Measurements from ENCODE around the gene SF3A1. TPM values are rescaled to one million over a fixed set of nuclear protein-coding genes. Genes with fewer than 3 reads are reported as not detected.

Gene SF3A1
- total RNA-seq, 2 experiments from 2014 or later: 220 to 233 TPM

GRCh38 chr22:30297991-30298701 lies 58.5 kb downstream of the SF3A1 start:
- no peak for ATAC-seq (ENCODE audit: low read depth)
- Mint-ChIP-seq H3K4me3 (peak overlapping the region; percentile 28), H3K36me3 (peaks cover 40% of the 10 kb centered on the region), H3K4me1 (peaks cover 57% of the 10 kb centered on the region), H3K9me3 (no peaks in the 10 kb centered on the region), H3K27ac (peak overlapping the region; percentile 89), H3K27me3 (no peaks in the 10 kb centered on the region)
- POLR2A ChIA-PET: interaction anchor here (1.5 to 4.2 kb wide), 3 partner anchors 9 to 58 kb away, joined by 4 to 19 read pairs (median 15); partner anchors contain the start of genes CASTOR1, CCDC157, SF3A1 and TBC1D10A
- no peak for DNase-seq

GRCh38 chr22:30297276-30297990 lies 59.3 kb downstream of the SF3A1 start:
- DNase-seq: no peak
- peaks cover 37% of the 10 kb centered on the region for H3K36me3 Mint-ChIP-seq
- peak overlapping the region; percentile 89 for H3K27ac Mint-ChIP-seq
- H3K9me3 Mint-ChIP-seq: no peaks in the 10 kb centered on the region
- ATAC-seq (ENCODE audit: low read depth): no peak
- POLR2A ChIA-PET: interaction anchor here (1.5 to 4.2 kb wide), 3 partner anchors 8 to 59 kb away, joined by 4 to 19 read pairs (median 15); partner anchors contain the start of genes CASTOR1, CCDC157, SF3A1 and TBC1D10A
- peak overlapping the region; percentile 36 for H3K4me3 Mint-ChIP-seq
- H3K4me1 Mint-ChIP-seq: peaks cover 50% of the 10 kb centered on the region
- H3K27me3 Mint-ChIP-seq: no peaks in the 10 kb centered on the region

- ATAC-seq (ENCODE audit: low read depth) (peak; percentile 23), DNase-seq (no peak)
- Mint-ChIP-seq H3K36me3 (peaks cover 39% of the 10 kb centered on the region), H3K4me1 (peaks cover 45% of the 10 kb centered on the region), H3K9me3 (no peaks in the 10 kb centered on the region), H3K4me3 (peak overlapping the region; percentile 36), H3K27ac (peak overlapping the region; percentile 89), H3K27me3 (no peaks in the 10 kb centered on the region)
- POLR2A ChIA-PET: interaction anchor here (0.6 to 4.2 kb wide), 7 partner anchors 8 to 884 kb away, joined by 3 to 19 read pairs (median 4); partner anchors contain the start of genes CASTOR1, CCDC157, SF3A1 and TBC1D10A
These were observed 59.9 kb downstream of the SF3A1 start for GRCh38 chr22:30296833-30297232.

- H3K27ac Mint-ChIP-seq: peak overlapping the region; percentile 89
- ATAC-seq (ENCODE audit: low read depth) (peak; percentile 62), DNase-seq (no peak)
- peaks cover 37% of the 10 kb centered on the region for H3K36me3 Mint-ChIP-seq
- H3K27me3 Mint-ChIP-seq: no peaks in the 10 kb centered on the region
- peak overlapping the region; percentile 36 for H3K4me3 Mint-ChIP-seq
- H3K4me1 Mint-ChIP-seq: peaks cover 43% of the 10 kb centered on the region
- POLR2A ChIA-PET: interaction anchor here (0.6 to 4.2 kb wide), 7 partner anchors 7 to 883 kb away, joined by 3 to 19 read pairs (median 4); partner anchors contain the start of genes CASTOR1, MTMR3 and TBC1D10A
- no peaks in the 10 kb centered on the region for H3K9me3 Mint-ChIP-seq
These were observed 60.4 kb downstream of the SF3A1 start for GRCh38 chr22:30296324-30296723.

- DNase-seq (no peak), ATAC-seq (ENCODE audit: low read depth) (no peak)
- Mint-ChIP-seq H3K36me3 (peaks cover 29% of the 10 kb centered on the region), H3K9me3 (no peaks in the 10 kb centered on the region), H3K27ac (no peak overlapping the region), H3K27me3 (no peaks in the 10 kb centered on the region), H3K4me3 (no peak overlapping the region), H3K4me1 (peaks cover 39% of the 10 kb centered on the region)
- POLR2A ChIA-PET: interaction anchor here (1.2 to 4.2 kb wide), 4 partner anchors 10 to 61 kb away, joined by 4 to 19 read pairs (median 9); partner anchors contain the start of genes CCDC157, SF3A1 and TBC1D10A
These were observed 61.1 kb downstream of the SF3A1 start for GRCh38 chr22:30295576-30295975.

- no peak for DNase-seq
- Mint-ChIP-seq H3K27me3 (no peaks in the 10 kb centered on the region), H3K36me3 (peaks cover 26% of the 10 kb centered on the region), H3K27ac (no peak overlapping the region), H3K9me3 (no peaks in the 10 kb centered on the region), H3K4me1 (peaks cover 46% of the 10 kb centered on the region), H3K4me3 (no peak overlapping the region)
- POLR2A ChIA-PET: interaction anchor here (1.2 to 7.7 kb wide), 4 partner anchors 10 to 62 kb away, joined by 3 to 110 read pairs (median 9); partner anchors contain the start of genes CCDC157, SF3A1 and TBC1D10A
- ATAC-seq (ENCODE audit: low read depth): no peak
These were observed 61.9 kb downstream of the SF3A1 start for GRCh38 chr22:30294830-30295229.

- no peak for ATAC-seq (ENCODE audit: low read depth)
These were observed 62.6 kb downstream of the SF3A1 start for GRCh38 chr22:30294066-30294465.

GRCh38 chr22:30293026-30293425 lies 63.7 kb downstream of the SF3A1 start:
- Mint-ChIP-seq H3K4me3 (no peak overlapping the region), H3K4me1 (peaks cover 41% of the 10 kb centered on the region), H3K36me3 (peaks cover 16% of the 10 kb centered on the region), H3K27ac (peak overlapping the region; percentile 30), H3K27me3 (no peaks in the 10 kb centered on the region), H3K9me3 (no peaks in the 10 kb centered on the region)
- POLR2A ChIA-PET: interaction anchor here (0.6 to 7.7 kb wide), 3 partner anchors 12 to 144 kb away, joined by 3 to 110 read pairs (median 80); partner anchors contain the start of gene TBC1D10A
- ATAC-seq (ENCODE audit: low read depth): no peak
- DNase-seq: no peak

More at GRCh38 chr22:30294066-30294465, 62.6 kb downstream of the SF3A1 start:
- Mint-ChIP-seq H3K4me1 (peaks cover 44% of the 10 kb centered on the region), H3K27ac (peak overlapping the region; percentile 60), H3K27me3 (no peaks in the 10 kb centered on the region), H3K36me3 (peaks cover 25% of the 10 kb centered on the region), H3K9me3 (no peaks in the 10 kb centered on the region), H3K4me3 (no peak overlapping the region)
- POLR2A ChIA-PET: interaction anchor here (1.2 to 7.7 kb wide), 2 partner anchors 11 to 33 kb away, joined by 3 to 110 read pairs; partner anchors contain the start of gene TBC1D10A
- DNase-seq: no peak

- Mint-ChIP-seq H3K36me3 (peaks cover 15% of the 10 kb centered on the region), H3K4me3 (no peak overlapping the region), H3K4me1 (peaks cover 36% of the 10 kb centered on the region), H3K9me3 (no peaks in the 10 kb centered on the region), H3K27ac (peak overlapping the region; percentile 65), H3K27me3 (no peaks in the 10 kb centered on the region)
- DNase-seq (no peak), ATAC-seq (ENCODE audit: low read depth) (no peak)
- POLR2A ChIA-PET: interaction anchor here (0.6 to 7.7 kb wide), 9 partner anchors 8 to 145 kb away, joined by 3 to 110 read pairs (median 3); partner anchors contain the start of genes RNF215 and TBC1D10A
These were observed 64.4 kb downstream of the SF3A1 start for GRCh38 chr22:30292069-30292970.

GRCh38 chr22:30291058-30291892 lies 65.4 kb downstream of the SF3A1 start:
- H3K4me3 Mint-ChIP-seq: peak overlapping the region; percentile 84
- peaks cover 31% of the 10 kb centered on the region for H3K4me1 Mint-ChIP-seq
- POLR2A ChIA-PET: interaction anchor here (0.6 to 7.7 kb wide), 9 partner anchors 9 to 133 kb away, joined by 3 to 110 read pairs (median 18); partner anchors contain the start of genes CCDC157, RNF215, SF3A1 and TBC1D10A
- no peaks in the 10 kb centered on the region for H3K27me3 Mint-ChIP-seq
- peak overlapping the region; percentile 90 for H3K27ac Mint-ChIP-seq
- DNase-seq: peak; percentile 34
- H3K36me3 Mint-ChIP-seq: peaks cover 15% of the 10 kb centered on the region
- ATAC-seq (ENCODE audit: low read depth): no peak
- no peaks in the 10 kb centered on the region for H3K9me3 Mint-ChIP-seq

GRCh38 chr22:30290342-30291057 lies 66.2 kb downstream of the SF3A1 start:
- Mint-ChIP-seq H3K4me1 (peaks cover 24% of the 10 kb centered on the region), H3K36me3 (peaks cover 15% of the 10 kb centered on the region), H3K4me3 (peak overlapping the region; percentile 84), H3K27me3 (no peaks in the 10 kb centered on the region), H3K9me3 (no peaks in the 10 kb centered on the region), H3K27ac (peak overlapping the region; percentile 90)
- ATAC-seq (ENCODE audit: low read depth): peak; percentile 5
- POLR2A ChIA-PET: interaction anchor here (0.5 to 7.7 kb wide), 10 partner anchors 8 to 515 kb away, joined by 3 to 110 read pairs (median 16); partner anchors contain the start of genes CCDC157, RNF215, SF3A1 and TBC1D10A
- DNase-seq: peak; percentile 52
